Hematopoietic multipotent progenitor cell treated with erythropoietin and hydrocortisone succinate and interleukin-3 and kit ligand, for 8 days (in vitro differentiated cells): ENCODE measurements around the gene U2SURP.
A peak's percentile ranks its signal among the peaks of the same experiment; 100 is the strongest.
"Not testable (repeated sequence)": the region's sequence is repeated elsewhere in the genome, so short reads cannot be mapped to it uniquely, and the experiment has no call there.

Experiments
- DNase-seq: peaks from one replicate; pipeline ENCODE4 v3.0.0-alpha.2; 2015

Gene U2SURP

GRCh38 chr3:143024351-143024960, 23.1 kb downstream of the U2SURP start:
- no peak for DNase-seq

GRCh38 chr3:143031327-143031726, 30.0 kb downstream of the U2SURP start:
- DNase-seq = no peak

GRCh38 chr3:143031796-143032387, 30.5 kb downstream of the U2SURP start:
- not testable (repeated sequence) for DNase-seq

- no peak for DNase-seq
Measured at GRCh38 chr3:143035466-143036211, 34.3 kb downstream of the U2SURP start.

GRCh38 chr3:143036557-143036956, 35.2 kb downstream of the U2SURP start:
- DNase-seq = no peak

GRCh38 chr3:143037867-143038266, 36.5 kb downstream of the U2SURP start:
- peak; percentile 32 for DNase-seq

- peak; percentile 56 for DNase-seq
Measured at GRCh38 chr3:143040261-143040879, 39.0 kb downstream of the U2SURP start.

- DNase-seq = no peak
Measured at GRCh38 chr3:143041903-143042302, 40.5 kb downstream of the U2SURP start.

- DNase-seq = no peak
Measured at GRCh38 chr3:143045639-143046038, 44.3 kb downstream of the U2SURP start.

- not testable (repeated sequence) for DNase-seq
Measured at GRCh38 chr3:143046075-143046474, 44.7 kb downstream of the U2SURP start.

- DNase-seq = no peak
Measured at GRCh38 chr3:143054011-143054410, 52.6 kb downstream of the U2SURP start.

- DNase-seq = no peak
Measured at GRCh38 chr3:143056372-143056771, 55.0 kb downstream of the U2SURP start.

GRCh38 chr3:143060906-143061305, 59.5 kb downstream of the U2SURP start:
- no peak for DNase-seq

- no peak for DNase-seq
Measured at GRCh38 chr3:143063018-143063417, 61.6 kb downstream of the U2SURP start.

GRCh38 chr3:143064777-143065176, 63.4 kb downstream of the U2SURP start:
- DNase-seq = no peak

GRCh38 chr3:143065364-143065763, 64.0 kb downstream of the U2SURP start:
- DNase-seq = no peak

GRCh38 chr3:143066033-143066432, 64.7 kb downstream of the U2SURP start:
- no peak for DNase-seq

- no peak for DNase-seq
Measured at GRCh38 chr3:143067201-143067600, 65.8 kb downstream of the U2SURP start.

GRCh38 chr3:143068059-143068458, 66.7 kb downstream of the U2SURP start:
- no peak for DNase-seq

- DNase-seq = no peak
Measured at GRCh38 chr3:143070977-143071551, 69.7 kb downstream of the U2SURP start.

GRCh38 chr3:143071776-143072175, 70.4 kb downstream of the U2SURP start:
- no peak for DNase-seq

- not testable (repeated sequence) for DNase-seq
Measured at GRCh38 chr3:143072298-143073020, 71.1 kb downstream of the U2SURP start.

- not testable (repeated sequence) for DNase-seq
Measured at GRCh38 chr3:143073541-143073940, 72.2 kb downstream of the U2SURP start.
